ENCODE measurements around the gene AGAP5.

Gene AGAP5

GRCh38 chr10:73629165-73629564 is 68.7 kb downstream of the AGAP5 start:
- DNase-seq: no peak

- DNase-seq: no peak
These were observed 69.5 kb downstream of the AGAP5 start for GRCh38 chr10:73628405-73628804.

GRCh38 chr10:73627300-73627699 is 70.6 kb downstream of the AGAP5 start:
- DNase-seq: no peak

GRCh38 chr10:73625884-73626752 is 71.8 kb downstream of the AGAP5 start:
- DNase-seq: peak; percentile 40 to 95 (median 80)

GRCh38 chr10:73625004-73625883 is 72.7 kb downstream of the AGAP5 start:
- DNase-seq: peak in 30 of 56 donors; percentile 11 to 70 (median 44)
